H9 (cell line): ENCODE results near the gene TRIM26. TPM values are rescaled to one million over a fixed set of nuclear protein-coding genes. Genes with fewer than 3 reads are reported as not detected.

Experiments used
- DNase-seq: peaks from one replicate; pipeline ENCODE4 v3.0.0-alpha.2; 2017
- H2AFZ ChIP-seq: one replicate; pipeline ENCODE4 v1.6.1; 2013; ENCODE audit warnings: mild to moderate bottlenecking, low read length, control low read depth, moderate library complexity
- H2AK5ac ChIP-seq: 2 replicates; pipeline ENCODE4 v1.6.1; 2013; ENCODE audit warnings: low read length, control low read depth, mixed read lengths; ENCODE audit not compliant: insufficient read length
- H2BK120ac ChIP-seq: one replicate; pipeline ENCODE4 v1.6.1; 2013; ENCODE audit warnings: low read depth, mild to moderate bottlenecking, low read length, control low read depth, inconsistent platforms; ENCODE audit not compliant: poor library complexity, severe bottlenecking
- H2BK12ac ChIP-seq: 2 replicates; pipeline ENCODE4 v1.6.1; 2013; ENCODE audit warnings: low read length, control low read depth, mixed read lengths, low read depth; ENCODE audit not compliant: insufficient read length
- H2BK15ac ChIP-seq: 2 replicates; pipeline ENCODE4 v1.6.1; 2013; ENCODE audit warnings: low read depth, low read length, control low read depth
- H2BK20ac ChIP-seq: one replicate; pipeline ENCODE4 v1.6.1; 2013; ENCODE audit warnings: low read depth, mild to moderate bottlenecking, low read length, control low read depth, inconsistent platforms; ENCODE audit not compliant: poor library complexity, severe bottlenecking
- H2BK5ac ChIP-seq: 2 replicates; pipeline ENCODE4 v1.6.1; 2013; ENCODE audit warnings: low read length, control low read depth, mixed read lengths; ENCODE audit not compliant: insufficient read length
- H3K14ac ChIP-seq: 2 replicates; pipeline ENCODE4 v1.6.1; 2013; ENCODE audit warnings: low read length, control low read depth; ENCODE audit not compliant: insufficient read depth
- H3K18ac ChIP-seq: 2 replicates; pipeline ENCODE4 v1.6.1; 2013; ENCODE audit warnings: low read depth, mild to moderate bottlenecking, mixed read lengths, low read length, control low read depth; ENCODE audit not compliant: insufficient read length
- H3K23ac ChIP-seq: 2 replicates; pipeline ENCODE4 v1.6.1; 2013; ENCODE audit warnings: low read length, control low read depth, mixed read lengths, low read depth; ENCODE audit not compliant: insufficient read length
- H3K23me2 ChIP-seq: 2 replicates; pipeline ENCODE4 v1.6.1; 2013; ENCODE audit warnings: low read depth, mild to moderate bottlenecking, mixed read lengths, low read length, control low read depth; ENCODE audit not compliant: insufficient read length, poor library complexity, severe bottlenecking
- H3K27ac ChIP-seq: 2 replicates; pipeline ENCODE4 v1.5.1; 2013; ENCODE audit warnings: low read length, control low read depth, mixed read lengths, low read depth; ENCODE audit not compliant: insufficient read length
- H3K27me3 ChIP-seq: 2 replicates; pipeline ENCODE4 v1.6.1; 2013; ENCODE audit warnings: low read length, control low read depth, inconsistent platforms; ENCODE audit not compliant: insufficient read depth
- H3K4ac ChIP-seq: 2 replicates; pipeline ENCODE4 v1.6.1; 2013; ENCODE audit warnings: low read depth, mild to moderate bottlenecking, control low read depth, inconsistent platforms, low read length, moderate library complexity
- H3K4me1 ChIP-seq: 2 replicates; pipeline ENCODE4 v1.6.1; 2013; ENCODE audit warnings: low read length, control low read depth, inconsistent platforms; ENCODE audit not compliant: insufficient read depth
- H3K4me2 ChIP-seq: 2 replicates; pipeline ENCODE4 v1.6.1; 2013; ENCODE audit warnings: low read length, control low read depth, mixed read lengths; ENCODE audit not compliant: insufficient read length, insufficient read depth
- H3K56ac ChIP-seq: 2 replicates; pipeline ENCODE4 v1.6.1; 2013; ENCODE audit warnings: low read depth, mild to moderate bottlenecking, mixed read lengths, low read length, control low read depth; ENCODE audit not compliant: insufficient read length
- H3K79me1 ChIP-seq: 2 replicates; pipeline ENCODE4 v1.6.1; 2013; ENCODE audit warnings: low read depth, mild to moderate bottlenecking, moderate library complexity, low read length, control low read depth, inconsistent platforms; ENCODE audit not compliant: insufficient read depth, poor library complexity, severe bottlenecking
- H3K79me2 ChIP-seq: 2 replicates; pipeline ENCODE4 v1.6.1; 2013; ENCODE audit warnings: low read length, control low read depth, inconsistent platforms; ENCODE audit not compliant: insufficient read depth
- H3K9ac ChIP-seq: 2 replicates; pipeline ENCODE4 v1.6.1; 2013; ENCODE audit warnings: low read length, control low read depth, mixed read lengths; ENCODE audit not compliant: insufficient read length; ENCODE audit errors: extremely low read depth
- H3K9me3 ChIP-seq: one replicate; pipeline ENCODE4 v1.6.1; 2013; ENCODE audit warnings: low read depth, low read length, inconsistent platforms; ENCODE audit not compliant: control insufficient read depth
- H3T11ph ChIP-seq: one replicate; pipeline ENCODE4 v1.6.1; 2013; ENCODE audit warnings: mild to moderate bottlenecking, low read length, control low read depth, inconsistent platforms
- H4K20me1 ChIP-seq: one replicate; pipeline ENCODE4 v1.6.1; 2013; ENCODE audit not compliant: control insufficient read depth, insufficient read length, insufficient read depth
- H4K5ac ChIP-seq: 2 replicates; pipeline ENCODE4 v1.6.1; 2013; ENCODE audit warnings: low read depth, mild to moderate bottlenecking, mixed read lengths, low read length, control low read depth; ENCODE audit not compliant: insufficient read length
- H4K8ac ChIP-seq: replicated peaks from 2 replicates; pipeline ENCODE4 v1.6.1; 2013; ENCODE audit warnings: low read length, control low read depth, mixed read lengths, low read depth; ENCODE audit not compliant: insufficient read length
- H4K91ac ChIP-seq: 2 replicates; pipeline ENCODE4 v1.6.1; 2013; ENCODE audit warnings: low read depth, mild to moderate bottlenecking, moderate library complexity, mixed read lengths, low read length, control low read depth; ENCODE audit not compliant: insufficient read length
- H3K27ac Mint-ChIP-seq, 3 experiments: 2 replicates in 2 of 3; 3 replicates in 1 of 3; pipeline ENCODE4 v1.8.0; 2020 to 2021; ENCODE audit warnings: mixed read lengths in 3 of 3, mild to moderate bottlenecking in 1 of 3, moderate library complexity in 1 of 3
- H3K27me3 Mint-ChIP-seq: 2 replicates; pipeline ENCODE4 v1.8.0; 2021; ENCODE audit warnings: low read depth, mild to moderate bottlenecking, moderate library complexity, mixed read lengths
- H3K36me3 Mint-ChIP-seq, 3 experiments: 2 replicates in 2 of 3; 3 replicates in 1 of 3; pipeline ENCODE4 v1.8.0; 2020 to 2021; ENCODE audit warnings: low read depth in 3 of 3, mixed read lengths in 3 of 3; ENCODE audit not compliant: insufficient read depth in 1 of 3
- H3K4me1 Mint-ChIP-seq, 2 experiments: 2 replicates each; pipeline ENCODE4 v1.8.0; 2020; ENCODE audit warnings: mixed read lengths in 2 of 2
- H3K4me3 Mint-ChIP-seq, 2 experiments: 2 replicates in 1 of 2; 3 replicates in 1 of 2; pipeline ENCODE4 v1.8.0; 2020 to 2021; ENCODE audit warnings: mild to moderate bottlenecking in 2 of 2, mixed read lengths in 2 of 2, moderate library complexity in 1 of 2
- H3K9me3 Mint-ChIP-seq, 2 experiments: 2 replicates in 1 of 2; 3 replicates in 1 of 2; pipeline ENCODE4 v1.8.0; 2020; ENCODE audit warnings: mild to moderate bottlenecking in 2 of 2, mixed read lengths in 2 of 2, moderate library complexity in 1 of 2
- WGBS: extraction: QIAGEN DNeasy Blood & Tissue Kit; methylation state at CpG from one replicate; pipeline ENCODE4 v1.1.7; 2013; ENCODE audit warnings: missing lambda C conversion rate, low lambda C conversion rate, mixed read lengths; ENCODE audit not compliant: insufficient read length; ENCODE audit errors: extremely low coverage; 5-methylcytosine and 5-hydroxymethylcytosine counted together
- total RNA-seq: library from RNA; stranded (reverse); gene quantifications from 2 replicates; pipeline ENCODE4 v1.2.1, GENCODE V29; 2021
- TF ChIP-seq, protein P1 (sequence below): fragments of 200-600 bp; sonication (generic); conservative IDR thresholded peaks from 3 replicates; pipeline ENCODE4 v1.8.0; 2021; ENCODE audit warnings: antibody characterized with exemption, mild to moderate bottlenecking

TRIM26 gene
- total RNA-seq, 1 experiment from 2014 or later, result 35.8 TPM

DNA sequence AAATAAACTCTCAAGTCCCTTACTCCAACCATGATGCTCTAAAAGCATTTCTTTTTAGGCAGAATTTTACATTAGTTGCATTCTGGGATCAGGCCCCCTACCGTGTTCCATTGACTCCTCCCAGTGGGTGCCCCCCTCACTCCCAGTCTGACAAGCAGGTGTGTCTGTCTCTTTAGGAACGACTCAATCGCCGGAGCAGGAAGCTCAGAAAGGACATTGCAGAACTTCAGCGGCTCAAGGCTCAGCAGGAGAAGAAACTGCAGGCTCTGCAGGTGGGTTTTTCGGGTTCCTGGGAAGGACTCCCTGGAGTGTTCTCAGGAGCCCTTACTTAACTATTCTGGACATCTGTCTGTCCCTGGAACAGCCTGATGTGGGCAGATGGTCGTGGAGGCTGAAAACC is 67.4 kb downstream of the TRIM26 start:
- H2BK20ac ChIP-seq, result no peak overlapping the region
- no peak overlapping the region for H3T11ph ChIP-seq
- no peak overlapping the region for H2BK120ac ChIP-seq
- Mint-ChIP-seq H3K27ac (no peak overlapping the region; a peak in 1 of 7 replicates), H3K36me3 (no peaks in the 10 kb centered on the region), H3K4me1 (peaks cover 8 to 9% of the 10 kb centered on the region in 2 experiments), H3K4me3 (no peak overlapping the region), H3K27me3 (peaks cover 54% of the 10 kb centered on the region), H3K9me3 (no peaks in the 10 kb centered on the region)
- no peaks in the 10 kb centered on the region for H3K9me3 ChIP-seq
- H3K23ac ChIP-seq, result no peak overlapping the region
- H2AK5ac ChIP-seq, result no peak overlapping the region
- no peak overlapping the region for H3K18ac ChIP-seq
- no peaks in the 10 kb centered on the region for H3K27me3 ChIP-seq
- H4K91ac ChIP-seq, result no peak overlapping the region
- WGBS, result no CpG with 5 or more reads among the region's 7 CpGs
- H3K56ac ChIP-seq, result no peak overlapping the region
- H3K4me2 ChIP-seq, result no peak overlapping the region
- H3K9ac ChIP-seq, result no peak overlapping the region
- peaks cover 3% of the 10 kb centered on the region; the same call in 1 of the 2 replicates for H3K4me1 ChIP-seq
- no peak overlapping the region for H2BK12ac ChIP-seq
- H3K79me1 ChIP-seq, result no peaks in the 10 kb centered on the region
- TF ChIP-seq, protein P1, sequence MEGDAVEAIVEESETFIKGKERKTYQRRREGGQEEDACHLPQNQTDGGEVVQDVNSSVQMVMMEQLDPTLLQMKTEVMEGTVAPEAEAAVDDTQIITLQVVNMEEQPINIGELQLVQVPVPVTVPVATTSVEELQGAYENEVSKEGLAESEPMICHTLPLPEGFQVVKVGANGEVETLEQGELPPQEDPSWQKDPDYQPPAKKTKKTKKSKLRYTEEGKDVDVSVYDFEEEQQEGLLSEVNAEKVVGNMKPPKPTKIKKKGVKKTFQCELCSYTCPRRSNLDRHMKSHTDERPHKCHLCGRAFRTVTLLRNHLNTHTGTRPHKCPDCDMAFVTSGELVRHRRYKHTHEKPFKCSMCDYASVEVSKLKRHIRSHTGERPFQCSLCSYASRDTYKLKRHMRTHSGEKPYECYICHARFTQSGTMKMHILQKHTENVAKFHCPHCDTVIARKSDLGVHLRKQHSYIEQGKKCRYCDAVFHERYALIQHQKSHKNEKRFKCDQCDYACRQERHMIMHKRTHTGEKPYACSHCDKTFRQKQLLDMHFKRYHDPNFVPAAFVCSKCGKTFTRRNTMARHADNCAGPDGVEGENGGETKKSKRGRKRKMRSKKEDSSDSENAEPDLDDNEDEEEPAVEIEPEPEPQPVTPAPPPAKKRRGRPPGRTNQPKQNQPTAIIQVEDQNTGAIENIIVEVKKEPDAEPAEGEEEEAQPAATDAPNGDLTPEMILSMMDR, result no peak
- H3K14ac ChIP-seq, result no peak overlapping the region
- no peak overlapping the region for H3K4ac ChIP-seq
- no peak for DNase-seq
- H4K5ac ChIP-seq, result no peak overlapping the region
- no peaks in the 10 kb centered on the region for H3K23me2 ChIP-seq
- H2AFZ ChIP-seq, result no peak overlapping the region
- no peak overlapping the region for H2BK5ac ChIP-seq
- no peak overlapping the region for H3K27ac ChIP-seq
- no peak overlapping the region; the same call in 1 of the 2 replicates for H2BK15ac ChIP-seq
- H4K20me1 ChIP-seq, result no peaks in the 10 kb centered on the region
- no peak overlapping the region for H4K8ac ChIP-seq
- H3K79me2 ChIP-seq, result no peaks in the 10 kb centered on the region
